NCI-H146 treated with DMSO at 0.1 percent for 48 hours (cell line): Measurements from ENCODE around the gene MAGEB18.

Experiments
- DNase-seq: peaks from one replicate; lab custom pipeline; 2025; ENCODE audit not compliant: unreplicated experiment; lab: John Stamatoyannopoulos, UW

Gene MAGEB18

DNA sequence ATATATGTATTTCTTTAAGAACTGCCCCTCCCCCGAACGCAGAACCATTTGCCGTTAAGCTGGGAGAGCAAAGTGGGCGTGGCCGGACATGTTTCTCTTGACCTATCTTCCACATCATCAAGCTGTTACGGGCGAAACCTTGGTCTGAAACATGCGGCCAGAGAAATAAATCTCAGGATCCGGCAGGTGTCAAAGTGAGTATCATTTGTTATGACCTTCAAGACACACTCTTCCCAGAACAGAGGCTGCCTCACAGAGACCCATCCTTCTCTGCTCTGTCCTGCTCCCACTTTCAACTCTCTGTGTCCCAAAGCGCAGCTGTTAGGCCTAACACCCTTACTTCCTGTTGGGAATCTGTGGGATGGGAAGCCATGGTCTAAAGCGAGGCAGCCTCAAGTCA lies at the start of gene MAGEB18:
MAGEB18 (plus strand) TSS at position 70 of the 400 bp plus-strand sequence. CDS start 643 bp downstream, outside the sequence.
- no peak for DNase-seq

DNA sequence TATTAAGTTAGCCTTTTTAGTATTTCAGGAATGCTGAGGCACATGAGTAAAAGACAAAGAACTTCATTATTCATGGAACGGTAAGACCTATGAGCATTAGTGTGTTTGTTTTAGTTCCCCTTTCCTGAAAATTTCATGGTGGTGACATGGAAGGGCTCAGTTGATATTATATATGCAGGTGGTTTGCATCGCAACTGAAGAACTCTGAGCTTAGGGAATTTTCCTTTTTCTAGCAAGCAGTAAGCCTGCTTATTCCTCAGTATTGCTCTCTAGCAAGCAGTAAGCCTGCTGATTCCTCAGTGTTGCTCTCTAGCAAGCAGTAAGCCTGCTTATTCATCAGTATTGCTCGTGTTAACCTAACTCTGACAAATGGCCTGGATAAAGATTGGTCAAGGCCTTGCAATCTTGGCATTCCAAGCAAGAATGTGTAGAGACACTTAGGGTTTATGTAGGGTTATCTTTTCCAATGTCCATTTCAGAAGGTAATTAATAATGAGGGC lies 37.7 kb upstream of the MAGEB18 start:
- DNase-seq, result no peak

DNA sequence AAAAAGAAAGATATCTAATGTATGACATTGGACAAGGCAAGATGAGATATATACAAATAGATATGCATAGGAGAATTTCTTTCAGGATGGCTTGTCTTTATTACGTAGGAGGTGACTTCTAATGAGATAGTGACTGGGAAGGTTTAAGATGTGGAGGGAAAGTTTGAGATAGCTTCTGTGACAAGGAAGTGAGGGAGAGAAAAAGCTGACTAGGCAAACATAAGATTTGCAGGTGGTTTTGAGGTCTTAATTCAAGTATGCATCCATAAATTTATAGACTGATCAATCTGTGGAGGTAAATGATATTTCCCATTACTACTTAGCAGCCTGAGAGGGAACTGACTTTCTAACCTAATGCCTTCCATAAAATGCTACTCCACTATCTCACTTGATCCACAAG lies 29.0 kb upstream of the MAGEB18 start:
- DNase-seq, result no peak

DNA sequence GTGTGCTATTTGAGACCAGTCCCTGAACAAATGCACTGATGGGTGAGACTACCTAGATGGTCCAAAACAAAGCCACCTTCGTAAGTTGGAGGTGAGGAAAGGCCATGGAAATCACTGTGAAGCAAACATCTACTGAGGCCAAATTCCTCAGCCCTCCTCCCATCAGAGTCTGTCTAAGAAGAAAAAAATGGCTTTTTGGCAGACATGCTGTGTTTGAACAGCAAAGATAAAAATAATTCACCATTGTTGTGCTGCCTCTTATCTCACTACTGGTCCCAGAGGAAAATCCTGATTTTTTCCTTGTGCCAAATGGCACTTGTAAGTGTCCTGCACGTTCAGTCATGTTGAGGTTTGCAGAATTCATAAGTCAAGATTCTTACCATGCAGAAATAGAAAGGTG lies 7.9 kb downstream of the MAGEB18 start:
- no peak for DNase-seq

DNA sequence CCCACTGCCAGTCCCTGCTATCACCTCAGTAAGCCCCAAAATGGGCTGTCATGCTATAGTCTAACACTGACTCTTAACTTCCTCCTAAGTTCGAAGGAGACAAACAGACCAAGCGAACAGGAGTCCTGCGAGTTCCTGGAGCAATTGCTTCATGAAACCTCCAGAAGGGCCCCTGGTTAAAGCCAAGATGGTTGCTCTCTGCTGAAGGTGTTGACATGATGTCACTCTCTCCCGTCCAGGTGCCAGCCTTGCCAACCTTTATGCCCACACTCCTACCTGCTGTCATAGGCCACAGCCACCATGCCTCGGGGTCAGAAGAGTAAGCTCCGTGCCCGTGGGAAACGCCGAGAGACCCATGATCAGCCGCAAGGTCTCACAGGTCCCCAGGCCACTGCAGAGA lies 22.2 kb downstream of the MAGEB18 start, which contains the start of gene MAGEB6B:
MAGEB6B (plus strand) TSS at position 301 of the 400 bp plus-strand sequence; CDS start at position 301, 0 bp downstream.
- DNase-seq, result no peak
